HG03565 (cell line): ENCODE results near the gene SEMA6C.
"Not testable (repeated sequence)": the region's sequence is repeated elsewhere in the genome, so short reads cannot be mapped to it uniquely, and the experiment has no call there.

ENCODE experiments used
- ATAC-seq: cut with Tn5 transposase; IDR thresholded peaks from one replicate; pipeline ENCODE4 v1.9.1; 2021; ENCODE audit warnings: mild to moderate bottlenecking, moderate library complexity; ENCODE audit not compliant: unreplicated experiment

The SEMA6C gene

GRCh38 chr1:151132335-151133017 is 14.0 kb downstream of the SEMA6C start:
- ATAC-seq, result no peak

- ATAC-seq, result no peak
Measured at GRCh38 chr1:151131701-151132334, 14.6 kb downstream of the SEMA6C start.

- peak; percentile 41 for ATAC-seq
Measured at GRCh38 chr1:151130987-151131586, 15.3 kb downstream of the SEMA6C start.

- ATAC-seq, result no peak
Measured at GRCh38 chr1:151128800-151129199, 17.6 kb downstream of the SEMA6C start.

GRCh38 chr1:151124763-151125403 is 21.5 kb downstream of the SEMA6C start:
- ATAC-seq, result no peak

- no peak for ATAC-seq
Measured at GRCh38 chr1:151113877-151114276, 32.6 kb downstream of the SEMA6C start.

- ATAC-seq, result no peak
Measured at GRCh38 chr1:151108331-151108730, 38.1 kb downstream of the SEMA6C start.

GRCh38 chr1:151106894-151107293 is 39.5 kb downstream of the SEMA6C start:
- no peak for ATAC-seq

- ATAC-seq, result no peak
Measured at GRCh38 chr1:151104630-151105029, 41.8 kb downstream of the SEMA6C start.

- ATAC-seq, result no peak
Measured at GRCh38 chr1:151098126-151098525, 48.3 kb downstream of the SEMA6C start.

- not testable (repeated sequence) for ATAC-seq
Measured at GRCh38 chr1:151097426-151097825, 49.0 kb downstream of the SEMA6C start.

- ATAC-seq, result no peak
Measured at GRCh38 chr1:151085953-151086559, 60.4 kb downstream of the SEMA6C start.
